NCI-H1436 (cell line): ENCODE data around the gene ATXN1.
"Not testable (repeated sequence)": the region's sequence is repeated elsewhere in the genome, so short reads cannot be mapped to it uniquely, and the experiment has no call there.

Experiments used
- DNase-seq: peaks from one replicate; lab custom pipeline; 2025; lab: John Stamatoyannopoulos, UW

Gene ATXN1

DNA sequence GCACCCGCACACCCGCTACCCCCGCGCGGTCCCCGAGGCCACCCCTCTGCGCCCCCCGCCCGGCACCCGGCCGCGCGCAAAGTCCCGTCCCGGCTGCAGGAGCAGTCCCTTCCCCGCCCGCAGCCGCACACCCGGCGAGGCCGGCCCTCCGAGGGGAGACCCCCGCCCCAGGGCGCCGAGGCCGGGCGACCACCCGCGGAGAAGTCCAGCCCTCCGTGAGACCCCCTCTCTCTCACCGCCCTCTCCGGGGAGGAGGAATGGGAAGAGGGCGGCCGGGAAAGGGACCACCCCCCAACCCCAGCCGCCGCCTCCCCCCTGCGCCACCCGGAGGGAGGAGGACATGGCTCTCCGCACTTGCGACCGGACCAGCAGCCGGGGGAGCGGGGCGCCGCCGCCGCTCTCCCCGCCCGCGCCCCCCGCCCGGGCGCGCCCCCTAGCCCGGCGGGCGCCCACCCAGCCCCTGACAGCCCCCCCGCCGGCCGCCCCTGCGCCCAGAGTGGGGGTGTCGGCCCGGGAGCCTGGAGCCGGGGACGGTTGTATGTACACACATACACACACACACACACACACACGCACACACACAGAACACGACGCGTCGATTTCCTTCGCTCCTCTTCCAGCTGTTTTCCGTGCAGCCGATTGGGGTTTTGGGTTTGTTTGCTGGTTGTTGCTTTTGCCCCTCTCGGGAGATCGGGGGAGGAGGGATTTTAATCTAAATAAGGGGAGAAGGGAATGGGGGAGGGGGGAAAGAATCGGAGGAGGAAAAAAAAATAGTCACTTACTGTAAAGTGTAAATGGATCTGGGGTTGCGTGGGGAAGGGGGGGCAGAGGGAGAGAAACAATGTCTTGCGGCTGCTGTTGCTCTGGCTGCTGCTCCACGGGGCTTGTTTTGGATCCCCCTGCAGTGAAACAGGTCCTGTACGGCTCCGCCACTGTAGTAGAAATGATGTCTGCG is at the start of gene ATXN1:
Gene ATXN1, minus strand, starts transcription at position 945 of the 955 bp plus-strand sequence.
- DNase-seq = peak; percentile 18

DNA sequence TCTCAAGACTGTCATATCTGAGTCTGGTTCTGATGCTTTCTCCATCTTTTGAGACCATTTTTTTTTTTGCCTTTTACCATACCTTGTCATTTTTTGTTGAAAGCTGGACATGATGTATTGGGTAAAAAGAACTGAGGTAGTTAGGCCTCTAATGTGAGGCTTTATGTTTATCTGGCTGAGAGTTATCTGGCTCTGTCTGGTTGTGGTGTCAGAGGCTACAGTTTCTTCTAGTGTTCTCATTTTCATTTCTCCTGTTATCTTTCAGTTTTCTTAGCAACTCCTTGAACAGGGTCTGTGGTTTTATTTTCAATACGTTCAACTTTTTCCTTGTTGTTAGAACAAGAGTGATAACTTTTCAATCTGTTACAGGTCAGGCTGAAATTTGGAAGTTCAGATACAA is 49.2 kb upstream of the ATXN1 start:
- DNase-seq = no peak

DNA sequence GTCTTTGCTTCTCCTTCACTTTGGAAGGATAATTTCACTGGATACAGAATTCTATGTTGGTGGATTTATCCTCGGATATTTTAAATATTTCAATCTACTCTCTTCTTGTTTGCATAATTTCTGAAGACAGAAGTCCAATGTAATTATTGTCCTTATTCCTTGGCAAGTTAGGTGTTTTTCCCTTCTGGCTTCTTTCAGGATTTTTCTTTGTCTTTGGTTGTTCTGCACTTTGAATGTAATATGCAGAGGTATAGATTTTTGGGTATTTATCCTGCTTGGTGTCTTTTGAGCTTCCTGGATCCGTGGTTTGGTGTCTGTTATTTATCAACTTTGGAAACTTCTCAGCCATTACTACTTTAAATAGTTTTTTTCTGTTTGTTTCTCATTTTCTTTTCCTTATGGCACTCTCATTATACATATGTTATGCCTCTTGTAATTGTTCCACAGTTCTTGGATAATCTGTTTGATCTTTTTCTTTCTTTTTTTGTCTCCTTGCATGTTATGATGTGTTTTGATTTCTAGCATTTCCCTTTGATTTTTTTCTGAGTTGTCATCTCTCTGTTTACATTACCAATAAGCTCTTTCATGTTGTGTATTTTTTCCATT is 48.6 kb upstream of the ATXN1 start:
- no peak for DNase-seq

DNA sequence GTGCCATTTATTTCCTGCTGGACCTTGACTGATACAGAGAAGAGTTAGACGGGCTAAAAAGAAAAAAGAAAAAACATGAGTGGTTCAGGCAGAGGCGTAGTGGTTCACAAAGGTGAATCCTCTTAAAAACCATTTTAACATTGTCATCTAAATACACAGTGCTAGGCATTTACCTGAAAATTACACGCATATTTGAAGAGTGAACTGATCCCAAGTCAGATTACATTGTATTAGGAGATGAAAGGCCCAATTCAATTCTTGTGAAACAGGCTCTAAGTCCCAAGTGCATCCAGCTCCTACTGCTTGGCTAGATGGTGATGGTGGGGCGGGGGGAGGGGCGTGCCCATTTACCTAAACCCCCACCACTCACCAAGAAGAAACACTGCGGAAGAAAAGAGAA is 46.7 kb upstream of the ATXN1 start:
- no peak for DNase-seq

DNA sequence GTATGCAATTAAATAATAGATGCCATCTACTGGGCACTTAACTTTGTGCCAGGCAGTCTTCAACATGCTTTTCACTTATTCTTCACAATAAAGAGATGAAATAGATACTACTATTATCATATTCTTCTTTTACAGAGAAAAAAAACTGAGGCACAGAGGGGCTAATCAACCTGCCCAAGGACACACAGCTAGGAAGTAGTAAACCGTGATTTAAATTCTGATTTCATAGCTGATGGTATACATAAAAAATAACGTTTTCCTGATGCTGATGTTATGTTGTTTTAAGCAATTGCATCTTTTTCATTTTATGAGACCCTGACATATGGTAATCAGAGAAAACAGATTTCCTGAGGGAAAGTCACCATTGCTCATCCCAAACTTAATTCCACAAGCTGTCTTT is 45.1 kb upstream of the ATXN1 start:
- DNase-seq = no peak

DNA sequence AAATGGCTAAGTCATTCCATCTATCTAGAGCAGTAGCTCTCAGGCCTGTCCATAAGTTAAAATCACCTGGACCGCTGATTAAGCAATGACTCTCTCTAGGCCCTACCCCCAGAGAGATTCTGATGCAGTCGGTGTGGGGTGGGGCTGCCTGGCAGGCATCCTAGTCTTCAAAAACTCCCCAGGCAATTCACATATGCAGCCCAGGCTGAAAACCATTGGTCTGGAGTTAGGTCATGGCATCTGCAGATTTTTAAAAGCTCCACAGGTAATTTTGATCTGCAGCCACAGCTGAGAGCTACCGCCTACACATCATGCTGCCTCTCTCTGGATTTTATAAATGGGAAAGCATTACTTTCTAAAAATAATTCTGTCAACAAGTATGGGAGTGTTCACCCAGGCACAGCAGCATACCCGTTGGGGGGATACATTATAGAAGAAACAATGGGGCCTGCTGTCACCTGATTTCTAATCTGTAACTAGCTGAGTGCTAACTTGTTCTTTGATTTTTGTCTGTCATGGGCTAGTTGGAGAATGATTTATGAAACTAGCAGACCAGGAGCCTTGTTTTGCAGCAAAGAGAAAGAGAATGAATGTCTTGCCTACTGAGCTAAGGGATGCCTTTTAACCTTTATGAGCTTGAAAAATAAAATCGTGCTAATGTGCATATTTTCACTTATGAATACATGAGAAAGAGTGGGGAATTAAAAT is 44.1 kb upstream of the ATXN1 start:
- DNase-seq = peak; percentile 17

DNA sequence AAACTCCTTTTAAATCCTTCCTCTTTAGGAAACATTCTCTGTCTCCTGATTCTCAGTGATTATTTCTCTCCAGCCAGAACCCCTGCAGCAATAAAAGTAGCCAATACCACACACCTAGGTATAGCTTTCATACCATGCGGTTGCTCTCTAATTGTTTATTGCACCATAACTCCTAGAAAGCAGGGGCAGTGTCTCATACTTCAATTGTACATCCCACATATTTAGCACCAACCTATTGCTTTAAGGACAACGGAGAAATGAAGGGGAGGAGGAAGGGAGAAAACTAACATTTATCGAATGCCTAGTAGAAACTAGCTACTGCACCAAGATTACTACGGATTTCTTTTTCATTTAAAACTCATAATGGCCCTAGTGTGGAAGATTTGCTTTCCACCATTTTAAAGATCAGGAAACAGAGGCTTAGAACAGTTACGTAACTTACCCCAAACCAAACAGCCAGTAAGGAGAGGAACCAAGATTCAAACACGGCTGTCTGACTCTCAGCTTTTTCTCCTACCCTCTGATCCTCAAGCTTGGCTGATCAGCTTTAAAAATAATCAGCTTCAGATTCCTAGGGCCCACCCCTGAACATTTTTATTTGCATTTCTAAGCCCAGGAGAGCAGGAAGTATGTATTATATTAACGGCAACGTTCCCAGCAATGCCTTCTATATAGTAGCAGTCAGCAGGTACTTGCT is 43.4 kb upstream of the ATXN1 start:
- no peak for DNase-seq

DNA sequence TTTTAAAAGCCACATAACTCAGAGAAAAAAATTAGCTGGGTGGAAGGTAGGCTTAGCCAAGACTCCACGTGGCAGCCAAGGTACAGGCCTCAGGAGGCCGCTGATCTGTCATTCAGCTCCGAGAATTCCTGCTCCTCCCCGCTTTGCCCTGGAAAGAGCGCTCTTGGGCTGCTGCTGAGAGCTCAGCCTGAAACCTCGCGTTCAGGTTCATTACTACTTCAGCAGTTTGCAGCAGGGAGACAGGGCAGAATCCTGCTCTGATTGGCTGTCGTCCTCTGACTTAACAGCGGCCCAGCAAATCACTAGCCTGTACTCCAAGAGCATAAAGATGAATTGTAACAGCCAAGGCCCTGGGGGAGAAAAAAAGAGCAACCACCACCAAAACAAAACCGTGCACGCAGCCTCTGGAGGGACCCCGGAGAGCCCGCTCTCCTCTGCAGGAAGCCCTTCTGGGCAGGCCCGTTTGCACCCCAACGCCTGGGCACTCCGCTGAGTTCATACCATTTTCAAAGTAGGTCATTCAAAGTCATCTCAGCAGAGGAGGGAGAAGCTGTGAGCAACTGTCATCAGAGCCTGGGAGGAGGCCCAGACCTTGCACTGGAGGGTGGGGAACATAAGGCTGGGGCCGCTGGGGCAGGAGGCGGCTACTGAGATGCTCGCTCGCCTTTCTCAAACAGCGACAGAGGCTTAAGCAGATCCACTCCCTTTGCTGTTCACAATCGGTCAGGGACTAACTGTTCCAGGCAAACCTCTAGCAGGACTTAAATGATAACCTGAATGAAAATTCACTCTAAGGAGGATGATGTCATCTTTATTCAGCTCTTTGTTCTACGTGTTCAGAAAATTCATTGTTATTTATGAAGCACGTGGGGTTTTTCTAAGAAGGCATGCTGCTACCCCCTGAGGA is 42.3 kb upstream of the ATXN1 start:
- DNase-seq = peak; percentile 88

DNA sequence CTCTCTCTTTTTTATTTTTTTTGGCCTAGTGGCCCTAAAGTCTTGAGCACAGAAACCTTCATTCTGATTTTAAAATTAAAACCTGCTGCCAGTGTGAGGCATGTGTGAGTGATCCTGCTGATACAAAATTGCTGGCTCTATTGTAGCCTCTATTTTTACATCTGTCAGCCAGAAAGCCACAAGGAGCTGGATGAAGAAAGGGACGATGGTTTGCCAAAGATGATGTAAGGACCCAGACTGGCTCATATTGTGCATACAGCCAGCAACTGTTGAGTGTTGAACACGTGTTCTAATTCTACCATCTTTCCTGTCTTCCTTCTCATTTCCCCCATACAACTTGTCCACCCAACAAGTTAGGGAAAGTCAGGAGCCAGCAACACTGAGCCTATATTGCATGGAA is 40.8 kb upstream of the ATXN1 start:
- DNase-seq = no peak

DNA sequence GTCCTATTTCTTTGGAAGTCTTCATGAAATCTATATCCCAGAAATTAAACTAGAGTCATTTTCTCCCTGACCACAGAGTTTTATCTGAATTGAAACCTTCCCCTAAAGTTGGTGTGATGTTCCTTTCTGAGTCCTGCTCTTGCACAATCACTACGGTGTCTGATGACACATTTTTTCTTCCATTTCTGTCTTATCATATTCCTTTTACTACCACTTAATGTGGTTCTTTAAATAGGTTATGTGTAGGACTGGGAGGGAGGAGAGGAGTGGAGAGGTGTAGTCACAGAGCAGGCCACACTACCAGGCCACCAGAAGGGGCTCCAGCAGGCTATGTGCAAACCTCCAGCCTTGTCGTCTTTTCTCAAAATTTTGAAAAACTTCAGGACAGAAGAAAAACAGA is 39.7 kb upstream of the ATXN1 start:
- DNase-seq = no peak

DNA sequence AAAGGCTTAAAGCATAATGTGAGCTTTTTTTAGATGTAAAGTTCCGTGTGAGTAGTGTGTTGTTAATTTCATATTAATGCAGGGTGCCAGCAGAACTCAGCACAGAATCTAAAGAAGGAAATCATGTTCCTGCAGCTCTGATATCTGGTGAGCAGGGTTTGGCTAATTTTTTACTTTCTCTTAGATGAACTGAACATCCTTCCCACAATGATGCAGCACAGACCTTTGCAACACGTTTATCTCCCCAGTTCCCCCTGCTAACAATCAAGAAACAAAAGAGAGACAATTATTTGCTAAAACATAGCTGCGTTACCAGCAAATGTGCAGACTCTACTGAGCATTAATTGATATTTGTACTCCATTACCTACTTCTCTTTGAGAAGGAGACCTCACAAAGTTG is 39.1 kb upstream of the ATXN1 start:
- no peak for DNase-seq

DNA sequence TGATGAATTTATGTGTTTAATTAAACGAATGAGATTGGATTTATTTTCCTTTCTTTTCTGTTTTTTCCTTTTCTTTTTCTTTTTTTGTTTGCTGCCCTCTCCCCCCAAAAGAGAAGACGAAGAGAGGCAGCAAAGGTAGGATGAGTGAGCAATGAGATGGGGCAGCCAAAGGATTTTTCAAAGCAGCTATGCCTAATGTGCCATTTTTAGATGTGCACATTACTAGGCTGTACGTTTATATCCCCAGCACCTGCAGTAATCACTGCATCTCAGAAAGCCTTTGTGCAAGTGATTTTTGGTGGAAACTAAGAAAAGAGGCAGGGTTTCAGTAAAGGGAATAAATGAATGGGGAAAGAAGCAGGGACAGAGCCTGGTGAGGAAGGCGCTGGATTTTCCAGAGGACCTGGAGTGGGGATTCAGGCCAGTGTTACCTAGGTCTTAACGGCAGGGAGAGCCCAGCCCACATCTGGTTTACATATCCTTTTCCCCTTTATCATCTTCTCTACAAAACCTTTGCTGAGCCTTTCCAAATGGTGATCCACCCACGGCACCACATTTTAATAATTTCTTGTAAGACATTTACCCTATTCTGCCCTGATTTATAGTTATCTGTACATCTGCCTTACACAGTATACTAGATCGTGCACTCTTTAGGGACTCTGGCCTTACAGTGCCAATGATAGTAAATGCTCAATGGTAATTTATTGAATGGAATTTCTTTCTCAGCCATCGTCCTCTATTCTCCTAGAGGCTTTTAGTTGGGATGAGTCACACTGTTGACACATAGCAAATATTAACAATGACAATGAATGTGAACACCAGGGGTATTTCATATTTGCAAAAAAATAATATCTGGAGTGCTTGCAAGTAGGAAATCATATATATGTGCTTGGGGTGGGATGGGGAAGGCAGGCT is 38.3 kb upstream of the ATXN1 start:
- DNase-seq = no peak

DNA sequence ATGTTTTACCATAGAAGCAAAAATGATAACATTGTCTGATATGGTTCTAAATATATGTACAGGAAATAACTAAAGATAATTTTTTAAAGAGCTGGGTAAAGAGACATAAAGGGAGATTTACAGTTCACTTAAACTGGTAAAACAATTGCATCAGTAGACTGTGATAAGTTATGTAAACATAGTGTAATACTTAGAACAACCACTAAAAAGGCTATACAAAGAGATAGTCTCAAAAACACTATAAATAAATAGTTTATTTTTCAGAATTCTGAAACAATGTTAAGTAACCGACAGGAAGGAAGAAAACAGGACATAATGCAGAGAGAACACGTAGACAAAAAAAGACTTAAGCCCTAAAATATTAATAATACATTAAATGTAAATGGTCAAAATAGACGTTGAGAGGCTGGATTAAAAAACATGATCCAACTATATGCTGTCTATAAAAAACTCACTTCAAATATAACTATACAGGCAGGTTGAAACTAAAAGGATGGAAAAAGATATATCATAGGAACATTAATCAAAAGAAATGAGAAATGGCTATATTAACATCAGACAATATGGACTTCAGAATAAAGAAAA is 32.7 kb upstream of the ATXN1 start:
- DNase-seq = no peak

DNA sequence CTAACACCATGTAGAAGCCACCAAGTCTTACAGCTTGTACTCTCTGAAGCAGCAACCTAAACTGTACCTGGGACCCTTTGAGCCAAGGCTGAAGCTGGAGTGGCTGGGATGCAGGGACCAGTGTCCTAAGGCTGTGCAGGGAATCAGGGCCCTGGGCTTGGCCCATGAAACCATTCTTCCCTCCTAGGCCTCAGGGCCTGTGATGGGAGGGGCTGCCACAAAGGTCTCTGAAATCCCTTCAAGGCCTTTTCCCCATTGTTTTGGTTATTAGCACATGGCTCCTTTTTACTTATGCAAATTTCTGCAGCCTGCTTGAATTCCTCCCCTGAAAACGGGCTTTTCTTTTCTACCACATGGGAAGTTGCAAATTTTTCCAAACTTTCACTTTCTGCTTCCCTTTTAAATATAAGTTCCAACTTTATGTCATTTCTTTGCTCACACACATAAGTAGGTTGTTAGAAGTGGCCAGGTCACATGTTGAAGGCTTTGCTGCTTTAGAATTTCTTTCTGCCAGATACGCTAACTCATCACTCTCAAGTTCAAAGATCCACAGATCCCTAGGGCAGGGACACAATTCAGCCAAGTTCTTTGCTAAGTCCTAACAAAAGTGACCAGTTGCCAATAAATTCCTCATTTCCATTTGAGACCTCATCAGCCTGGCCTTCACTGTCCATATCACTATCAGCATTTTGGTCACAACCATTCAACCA is 28.2 kb upstream of the ATXN1 start:
- no peak for DNase-seq

DNA sequence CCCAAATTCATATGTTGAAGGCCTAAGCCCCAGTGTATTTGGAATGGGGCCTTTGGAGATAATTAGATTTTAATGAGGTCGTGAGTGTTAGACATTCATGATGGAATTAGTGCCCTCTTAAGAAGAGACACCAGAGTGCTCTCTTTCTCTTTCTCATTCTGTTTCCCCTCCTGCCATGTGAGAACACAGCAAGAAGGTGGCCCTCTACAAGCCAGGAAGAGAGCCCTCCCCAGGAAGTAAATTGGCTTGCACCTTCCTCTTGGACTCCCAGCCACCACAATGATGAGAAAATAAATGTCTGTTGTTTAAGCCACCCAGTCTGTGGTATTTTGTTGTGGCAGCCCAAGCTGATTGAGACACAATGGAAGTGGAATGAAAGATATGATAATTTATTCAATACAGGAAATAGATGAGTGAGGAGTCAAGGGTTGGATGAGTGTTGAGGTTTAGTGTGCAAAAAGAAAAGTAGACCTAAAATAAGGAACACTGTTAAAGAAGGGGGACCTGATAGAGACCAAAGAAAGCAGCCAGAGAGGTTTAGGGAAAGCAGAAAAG is 25.9 kb upstream of the ATXN1 start:
- DNase-seq = no peak

DNA sequence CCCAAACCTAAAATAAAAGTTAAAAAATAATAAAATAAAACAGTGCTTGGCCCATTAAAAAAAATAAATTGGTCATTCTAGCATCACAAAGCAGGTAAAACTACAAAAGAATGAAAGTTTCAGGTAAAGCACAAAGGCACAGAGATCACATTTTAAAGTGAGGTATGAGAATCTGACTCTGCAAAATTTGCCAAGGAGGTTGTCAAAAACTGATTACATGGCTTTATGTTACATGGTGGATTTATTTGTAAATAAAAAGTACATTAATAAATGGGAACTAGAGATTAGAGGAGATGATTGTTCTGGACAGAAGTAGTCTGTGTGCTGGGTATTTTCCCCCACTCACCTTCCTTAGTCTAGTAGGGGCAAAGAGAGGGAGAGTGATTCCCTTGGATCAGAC is 24.2 kb upstream of the ATXN1 start:
- DNase-seq = no peak

DNA sequence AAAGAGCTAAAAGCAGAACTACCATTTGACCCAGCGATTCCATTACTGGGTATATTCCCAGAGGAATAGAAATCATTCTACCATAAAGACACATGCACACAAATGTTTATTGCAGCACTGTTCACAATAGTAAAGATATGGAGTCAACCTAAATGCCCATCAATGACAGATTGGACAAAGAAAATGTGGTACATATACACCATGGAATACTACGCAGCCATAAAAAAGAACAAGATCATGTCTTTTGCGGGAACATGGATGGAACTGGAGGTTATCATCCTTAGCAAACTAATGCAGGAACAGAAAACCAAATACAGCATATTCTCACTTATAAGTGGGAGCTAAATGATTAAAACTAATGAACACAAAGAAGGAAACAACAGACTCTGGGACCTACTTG is 23.7 kb upstream of the ATXN1 start:
- DNase-seq = not testable (repeated sequence)

DNA sequence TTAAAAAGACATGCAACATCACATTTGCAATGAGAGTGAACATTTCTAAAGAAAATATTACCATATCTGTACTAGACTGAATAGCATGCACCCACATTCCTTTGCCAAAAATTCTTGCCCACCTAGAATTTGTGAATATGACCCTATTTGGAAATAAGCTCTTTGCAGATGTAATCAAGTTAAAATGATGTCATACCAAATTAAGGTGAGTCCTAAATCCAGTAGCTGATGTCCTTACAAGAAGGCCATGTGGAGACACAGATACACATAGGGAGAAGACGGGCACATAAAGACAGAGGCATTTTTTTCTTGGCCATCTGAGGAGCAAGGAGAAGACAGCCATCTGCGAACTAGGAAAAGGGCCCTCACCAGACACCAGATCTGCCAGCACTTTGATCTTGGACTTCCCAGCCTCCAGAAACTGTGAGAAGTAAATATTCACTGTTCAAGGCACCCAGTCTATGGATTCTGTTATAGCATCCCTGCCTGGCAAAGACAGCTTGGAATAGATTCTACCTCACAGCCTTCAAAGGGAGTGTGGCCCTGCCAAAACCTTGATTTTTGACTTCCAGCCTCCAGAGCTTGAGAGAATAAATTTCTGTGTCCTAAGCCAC is 22.8 kb upstream of the ATXN1 start:
- DNase-seq = no peak
